HepG2 (cell line): ENCODE results near the gene COL9A3. TPM values are rescaled to one million over a fixed set of nuclear protein-coding genes. Genes with fewer than 3 reads are reported as not detected.

ENCODE experiments used
- MAFK ChIP-seq, 2 experiments: IDR thresholded peaks in 1 of 2; conservative IDR thresholded peaks in 1 of 2; 2 replicates each; pipeline ENCODE4 v1.6.1; 2011; ENCODE audit warnings: improper control_type of control experiment in 2 of 2, low read length in 2 of 2
- PCBP2 ChIP-seq: fragments of 200-400 bp; formaldehyde crosslinking; optimal IDR thresholded peaks from 2 replicates; pipeline ENCODE3; 2018; ENCODE audit warnings: low read length, low read depth; ENCODE audit not compliant: poor library complexity, severe bottlenecking
- PHB2 ChIP-seq: fragments of 450-650 bp; IDR thresholded peaks from 2 replicates; pipeline ENCODE4 v1.6.1; 2018; ENCODE audit not compliant: partially characterized antibody
- RFX3 ChIP-seq: IDR thresholded peaks from 2 replicates; pipeline ENCODE4 v1.6.1; 2016; ENCODE audit warnings: missing biosample characterization, missing genetic modification reagents
- SRSF4 ChIP-seq: fragments of 200-400 bp; formaldehyde crosslinking; IDR thresholded peaks from one replicate; pipeline ENCODE4 v1.6.1; 2018; ENCODE audit warnings: mild to moderate bottlenecking, low read depth, low read length, moderate library complexity; ENCODE audit not compliant: poor library complexity, severe bottlenecking
- SRY ChIP-seq: sonication (generic); formaldehyde crosslinking; IDR thresholded peaks from 2 replicates; pipeline ENCODE4 v1.8.0; 2022; ENCODE audit warnings: mild to moderate bottlenecking, missing genetic modification reagents
- THAP11 ChIP-seq: IDR thresholded peaks from 2 replicates; pipeline ENCODE4 v1.6.1; 2016; ENCODE audit warnings: missing biosample characterization, missing genetic modification reagents
- ZBTB1 ChIP-seq: sonication (generic); formaldehyde crosslinking; IDR thresholded peaks from 2 replicates; pipeline ENCODE4 v1.4.0; 2020; ENCODE audit warnings: missing genetic modification reagents, borderline replicate concordance
- ZNF460 ChIP-seq: sonication (generic); formaldehyde crosslinking; IDR thresholded peaks from 2 replicates; pipeline ENCODE4 v1.5.1; 2020; ENCODE audit warnings: missing genetic modification reagents, mild to moderate bottlenecking, borderline replicate concordance
- polyA plus RNA-seq, 8 experiments: library from polyadenylated mRNA; depleted of rRNA in 3 of 8; stranded (reverse) in 7 of 8; unstranded in 1 of 8; fragments of >200 nt; fragmentation: Illumina TruSeq in 4 of 8; extraction: Trizol in 4 of 8; gene quantifications; 2 replicates each; pipeline versions ENCODE4 v1.2.1 to v1.2.3, GENCODE V29; 2011 to 2016; ENCODE audit warnings: low read depth in 4 of 8, missing spikeins in 1 of 8, mixed read lengths in 1 of 8; ENCODE audit not compliant: insufficient read depth in 1 of 8
- total RNA-seq, 5 experiments: library from RNA; depleted of rRNA; stranded (reverse); fragments of >200 nt; fragmentation: Illumina TruSeq; extraction: Trizol; gene quantifications; 2 replicates each; pipeline ENCODE4 v1.2.3, GENCODE V29; 2016; ENCODE audit warnings: low read depth in 1 of 5
- TF ChIP-seq, protein P1 (sequence below): sonication (generic); formaldehyde crosslinking; IDR thresholded peaks from 2 replicates; pipeline ENCODE4 v1.5.1; 2020; ENCODE audit warnings: missing genetic modification reagents, mild to moderate bottlenecking, borderline replicate concordance
- TF ChIP-seq, protein P2 (sequence below): fragments of 450-650 bp; IDR thresholded peaks from 2 replicates; pipeline ENCODE4 v1.6.1; 2017; ENCODE audit warnings: mild to moderate bottlenecking
- TF ChIP-seq, protein P3 (sequence below): sonication (generic); formaldehyde crosslinking; IDR thresholded peaks from 2 replicates; pipeline ENCODE4 v1.5.1; 2020; ENCODE audit warnings: mild to moderate bottlenecking, missing genetic modification reagents, borderline replicate concordance
- TF ChIP-seq, protein P4 (sequence below): sonication (generic); formaldehyde crosslinking; IDR thresholded peaks from 2 replicates; pipeline ENCODE4 v1.4.0; 2020; ENCODE audit warnings: missing genetic modification reagents, borderline replicate concordance
- TF ChIP-seq, protein P5 (sequence below): sonication (generic); formaldehyde crosslinking; conservative IDR thresholded peaks from 2 replicates; pipeline ENCODE4 v1.4.0; 2020; ENCODE audit warnings: mild to moderate bottlenecking, missing genetic modification reagents, moderate library complexity

Gene COL9A3
- total and polyA plus RNA-seq, 2 of the 13 experiments (the other 11 are each of a cell fraction or from before 2014, with no cell fraction given) = 155 to 204 TPM

DNA sequence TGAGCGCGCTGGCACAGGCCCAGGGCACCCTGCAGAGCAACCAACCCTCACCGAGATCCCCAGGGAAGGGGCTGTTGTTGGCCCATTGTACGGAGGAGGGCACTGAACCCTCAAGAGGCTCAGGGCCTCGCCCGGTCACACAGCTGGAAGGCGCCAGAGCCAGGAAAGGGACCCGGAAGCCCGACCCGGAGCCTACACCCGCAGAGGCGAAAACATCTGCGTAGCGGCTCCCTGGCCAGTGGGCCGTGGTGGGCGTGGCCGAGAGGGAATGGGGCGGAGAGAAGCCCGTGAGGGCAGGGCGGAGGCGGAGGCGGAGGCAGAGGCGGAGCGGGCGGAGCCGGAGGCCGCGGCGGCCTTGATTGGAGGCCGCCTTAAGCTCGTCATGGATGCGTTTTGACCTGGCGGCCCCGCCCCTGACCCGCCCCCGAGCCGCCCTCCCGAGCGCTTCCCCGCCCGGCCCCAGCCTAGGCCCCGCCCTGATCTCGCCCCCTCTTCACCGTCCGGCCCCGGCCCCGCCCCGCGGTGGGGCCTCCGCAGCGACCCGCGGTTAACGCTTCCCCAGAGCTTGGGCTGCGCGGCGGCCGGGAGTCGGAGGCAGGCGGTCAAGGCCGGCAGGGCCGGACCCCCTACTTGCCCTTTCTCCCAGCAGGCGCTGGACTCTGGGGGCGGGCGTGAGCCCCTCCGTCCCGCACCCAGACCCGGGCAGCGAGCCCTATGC lies 22.7 kb upstream of the COL9A3 start (continued):
- TF ChIP-seq, protein P1, sequence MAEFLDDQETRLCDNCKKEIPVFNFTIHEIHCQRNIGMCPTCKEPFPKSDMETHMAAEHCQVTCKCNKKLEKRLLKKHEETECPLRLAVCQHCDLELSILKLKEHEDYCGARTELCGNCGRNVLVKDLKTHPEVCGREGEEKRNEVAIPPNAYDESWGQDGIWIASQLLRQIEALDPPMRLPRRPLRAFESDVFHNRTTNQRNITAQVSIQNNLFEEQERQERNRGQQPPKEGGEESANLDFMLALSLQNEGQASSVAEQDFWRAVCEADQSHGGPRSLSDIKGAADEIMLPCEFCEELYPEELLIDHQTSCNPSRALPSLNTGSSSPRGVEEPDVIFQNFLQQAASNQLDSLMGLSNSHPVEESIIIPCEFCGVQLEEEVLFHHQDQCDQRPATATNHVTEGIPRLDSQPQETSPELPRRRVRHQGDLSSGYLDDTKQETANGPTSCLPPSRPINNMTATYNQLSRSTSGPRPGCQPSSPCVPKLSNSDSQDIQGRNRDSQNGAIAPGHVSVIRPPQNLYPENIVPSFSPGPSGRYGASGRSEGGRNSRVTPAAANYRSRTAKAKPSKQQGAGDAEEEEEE = no peak
- TF ChIP-seq PHB2 (no peak), ZNF460 (CRISPR knock-in tag) (peak; percentile 28; the same call in 1 of the 2 replicates), MAFK (conservative IDR thresholded peaks at IDR 0.05 in 1 of 2, IDR thresholded peaks at IDR 0.05 in 1 of 2; ENCODE audit: low read length in 2 of 2) (no peak), SRSF4 (no peak), PCBP2 (no peak), RFX3 (peak; percentile 8; the same call in 1 of the 2 replicates), ZBTB1 (CRISPR knock-in tag) (no peak), THAP11 (peak; percentile 68), SRY (peak; percentile 70; the same call in 1 of the 2 replicates)
- TF ChIP-seq, protein P2, sequence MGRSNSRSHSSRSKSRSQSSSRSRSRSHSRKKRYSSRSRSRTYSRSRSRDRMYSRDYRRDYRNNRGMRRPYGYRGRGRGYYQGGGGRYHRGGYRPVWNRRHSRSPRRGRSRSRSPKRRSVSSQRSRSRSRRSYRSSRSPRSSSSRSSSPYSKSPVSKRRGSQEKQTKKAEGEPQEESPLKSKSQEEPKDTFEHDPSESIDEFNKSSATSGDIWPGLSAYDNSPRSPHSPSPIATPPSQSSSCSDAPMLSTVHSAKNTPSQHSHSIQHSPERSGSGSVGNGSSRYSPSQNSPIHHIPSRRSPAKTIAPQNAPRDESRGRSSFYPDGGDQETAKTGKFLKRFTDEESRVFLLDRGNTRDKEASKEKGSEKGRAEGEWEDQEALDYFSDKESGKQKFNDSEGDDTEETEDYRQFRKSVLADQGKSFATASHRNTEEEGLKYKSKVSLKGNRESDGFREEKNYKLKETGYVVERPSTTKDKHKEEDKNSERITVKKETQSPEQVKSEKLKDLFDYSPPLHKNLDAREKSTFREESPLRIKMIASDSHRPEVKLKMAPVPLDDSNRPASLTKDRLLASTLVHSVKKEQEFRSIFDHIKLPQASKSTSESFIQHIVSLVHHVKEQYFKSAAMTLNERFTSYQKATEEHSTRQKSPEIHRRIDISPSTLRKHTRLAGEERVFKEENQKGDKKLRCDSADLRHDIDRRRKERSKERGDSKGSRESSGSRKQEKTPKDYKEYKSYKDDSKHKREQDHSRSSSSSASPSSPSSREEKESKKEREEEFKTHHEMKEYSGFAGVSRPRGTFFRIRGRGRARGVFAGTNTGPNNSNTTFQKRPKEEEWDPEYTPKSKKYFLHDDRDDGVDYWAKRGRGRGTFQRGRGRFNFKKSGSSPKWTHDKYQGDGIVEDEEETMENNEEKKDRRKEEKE = no peak
- TF ChIP-seq, protein P3, sequence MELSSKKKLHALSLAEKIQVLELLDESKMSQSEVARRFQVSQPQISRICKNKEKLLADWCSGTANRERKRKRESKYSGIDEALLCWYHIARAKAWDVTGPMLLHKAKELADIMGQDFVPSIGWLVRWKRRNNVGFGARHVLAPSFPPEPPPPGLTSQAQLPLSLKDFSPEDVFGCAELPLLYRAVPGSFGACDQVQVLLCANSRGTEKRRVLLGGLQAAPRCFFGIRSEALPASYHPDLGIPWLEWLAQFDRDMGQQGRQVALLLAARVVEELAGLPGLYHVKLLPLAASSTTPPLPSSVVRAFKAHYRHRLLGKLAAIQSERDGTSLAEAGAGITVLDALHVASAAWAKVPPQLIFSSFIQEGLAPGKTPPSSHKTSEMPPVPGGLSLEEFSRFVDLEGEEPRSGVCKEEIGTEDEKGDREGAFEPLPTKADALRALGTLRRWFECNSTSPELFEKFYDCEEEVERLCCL (CRISPR knock-in tag) = 0 out of 2 replicates have a peak, but pooled peaks have one; percentile 69
- TF ChIP-seq, protein P4, sequence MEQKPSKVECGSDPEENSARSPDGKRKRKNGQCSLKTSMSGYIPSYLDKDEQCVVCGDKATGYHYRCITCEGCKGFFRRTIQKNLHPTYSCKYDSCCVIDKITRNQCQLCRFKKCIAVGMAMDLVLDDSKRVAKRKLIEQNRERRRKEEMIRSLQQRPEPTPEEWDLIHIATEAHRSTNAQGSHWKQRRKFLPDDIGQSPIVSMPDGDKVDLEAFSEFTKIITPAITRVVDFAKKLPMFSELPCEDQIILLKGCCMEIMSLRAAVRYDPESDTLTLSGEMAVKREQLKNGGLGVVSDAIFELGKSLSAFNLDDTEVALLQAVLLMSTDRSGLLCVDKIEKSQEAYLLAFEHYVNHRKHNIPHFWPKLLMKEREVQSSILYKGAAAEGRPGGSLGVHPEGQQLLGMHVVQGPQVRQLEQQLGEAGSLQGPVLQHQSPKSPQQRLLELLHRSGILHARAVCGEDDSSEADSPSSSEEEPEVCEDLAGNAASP (CRISPR knock-in tag) = peak; percentile 26; the same call in 1 of the 2 replicates
- TF ChIP-seq, protein P5, sequence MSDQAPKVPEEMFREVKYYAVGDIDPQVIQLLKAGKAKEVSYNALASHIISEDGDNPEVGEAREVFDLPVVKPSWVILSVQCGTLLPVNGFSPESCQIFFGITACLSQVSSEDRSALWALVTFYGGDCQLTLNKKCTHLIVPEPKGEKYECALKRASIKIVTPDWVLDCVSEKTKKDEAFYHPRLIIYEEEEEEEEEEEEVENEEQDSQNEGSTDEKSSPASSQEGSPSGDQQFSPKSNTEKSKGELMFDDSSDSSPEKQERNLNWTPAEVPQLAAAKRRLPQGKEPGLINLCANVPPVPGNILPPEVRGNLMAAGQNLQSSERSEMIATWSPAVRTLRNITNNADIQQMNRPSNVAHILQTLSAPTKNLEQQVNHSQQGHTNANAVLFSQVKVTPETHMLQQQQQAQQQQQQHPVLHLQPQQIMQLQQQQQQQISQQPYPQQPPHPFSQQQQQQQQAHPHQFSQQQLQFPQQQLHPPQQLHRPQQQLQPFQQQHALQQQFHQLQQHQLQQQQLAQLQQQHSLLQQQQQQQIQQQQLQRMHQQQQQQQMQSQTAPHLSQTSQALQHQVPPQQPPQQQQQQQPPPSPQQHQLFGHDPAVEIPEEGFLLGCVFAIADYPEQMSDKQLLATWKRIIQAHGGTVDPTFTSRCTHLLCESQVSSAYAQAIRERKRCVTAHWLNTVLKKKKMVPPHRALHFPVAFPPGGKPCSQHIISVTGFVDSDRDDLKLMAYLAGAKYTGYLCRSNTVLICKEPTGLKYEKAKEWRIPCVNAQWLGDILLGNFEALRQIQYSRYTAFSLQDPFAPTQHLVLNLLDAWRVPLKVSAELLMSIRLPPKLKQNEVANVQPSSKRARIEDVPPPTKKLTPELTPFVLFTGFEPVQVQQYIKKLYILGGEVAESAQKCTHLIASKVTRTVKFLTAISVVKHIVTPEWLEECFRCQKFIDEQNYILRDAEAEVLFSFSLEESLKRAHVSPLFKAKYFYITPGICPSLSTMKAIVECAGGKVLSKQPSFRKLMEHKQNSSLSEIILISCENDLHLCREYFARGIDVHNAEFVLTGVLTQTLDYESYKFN = peak; percentile 56; the same call in 1 of the 2 replicates
